ENCODE measurements around the gene CUX1. TPM values are rescaled to one million over a fixed set of nuclear protein-coding genes. Genes with fewer than 3 reads are reported as not detected.
"Not testable (repeated sequence)": the region's sequence is repeated elsewhere in the genome, so short reads cannot be mapped to it uniquely, and the experiment has no call there.

The CUX1 gene
- total RNA-seq, 2 experiments from 2014 or later: 35.6 to 38.0 TPM

GRCh38 chr7:102132209-102132752 lies 314.9 kb downstream of the CUX1 start:
- CTCF ChIA-PET: no interaction called here
- no peaks in the 10 kb centered on the region for H3K27me3 Mint-ChIP-seq
- no peak for ATAC-seq (ENCODE audit: poor library complexity)

GRCh38 chr7:102138676-102139075 lies 321.2 kb downstream of the CUX1 start:
- intact Hi-C loops (cut with DNase I, micrococcal nuclease): no loop called here
- H3K4me1 ChIP-seq (ENCODE audit: insufficient read depth, low read length): peaks cover 14% of the 10 kb centered on the region
- no peak for ATAC-seq (ENCODE audit: poor library complexity)

More at GRCh38 chr7:102132209-102132752, 314.9 kb downstream of the CUX1 start:
- no peaks in the 10 kb centered on the region for H3K27me3 ChIP-seq (ENCODE audit: control insufficient read depth in 1 of 2, insufficient read depth in 2 of 2, low read length in 2 of 2)
- DNase-seq: peak in 3 of 14 experiments; percentile 8 to 69 (median 59)
- intact Hi-C loops (cut with DNase I, micrococcal nuclease): no loop called here
- H3K4me3 ChIP-seq (ENCODE audit: low read length): no peak overlapping the region
- Mint-ChIP-seq H3K4me3 (no peak overlapping the region), H3K9me3 (no peaks in the 10 kb centered on the region), H3K4me1 (ENCODE audit: low read depth) (no peaks in the 10 kb centered on the region), H3K27ac (no peak overlapping the region), H3K36me3 (ENCODE audit: low read depth) (peaks cover 6% of the 10 kb centered on the region)
- H3K36me3 ChIP-seq (ENCODE audit: insufficient read depth, low read length): peaks cover 2% of the 10 kb centered on the region
- no peak for TF ChIP-seq CTCF (IDR thresholded peaks at IDR 0.05)
- no peak overlapping the region for H3K27ac ChIP-seq (ENCODE audit: low read depth in 1 of 2, low read length in 2 of 2)
- POLR2A ChIA-PET: no interaction called here
- H3K4me1 ChIP-seq (ENCODE audit: insufficient read depth, low read length): no peaks in the 10 kb centered on the region
- H3K9me3 ChIP-seq (ENCODE audit: control insufficient read depth in 1 of 2, insufficient read depth in 1 of 2, low read length in 2 of 2): no peaks in the 10 kb centered on the region

GRCh38 chr7:102140952-102141370 lies 323.5 kb downstream of the CUX1 start:
- Histone ChIP-seq H3K4me1 (ENCODE audit: insufficient read depth, low read length) (peaks cover 14% of the 10 kb centered on the region), H3K36me3 (ENCODE audit: insufficient read depth, low read length) (no peaks in the 10 kb centered on the region), H3K27me3 (ENCODE audit: control insufficient read depth in 1 of 2, insufficient read depth in 2 of 2, low read length in 2 of 2) (no peaks in the 10 kb centered on the region), H3K27ac (ENCODE audit: low read depth in 1 of 2, low read length in 2 of 2) (no peak overlapping the region), H3K4me3 (ENCODE audit: low read length) (no peak overlapping the region), H3K9me3 (ENCODE audit: control insufficient read depth in 1 of 2, insufficient read depth in 1 of 2, low read length in 2 of 2) (no peaks in the 10 kb centered on the region)
- peaks cover 4% of the 10 kb centered on the region for H3K36me3 Mint-ChIP-seq (ENCODE audit: low read depth)
- H3K4me1 Mint-ChIP-seq (ENCODE audit: low read depth): peaks cover 9% of the 10 kb centered on the region
- H3K27ac Mint-ChIP-seq: peak overlapping the region; percentile 47
- DNase-seq (peak in 4 of 14 experiments; percentile 5 to 56 (median 36)), ATAC-seq (ENCODE audit: poor library complexity) (no peak)
- CTCF ChIA-PET: no interaction called here
- H3K27me3 Mint-ChIP-seq: no peaks in the 10 kb centered on the region
- peak overlapping the region; percentile 30 for H3K4me3 Mint-ChIP-seq
- POLR2A ChIA-PET: no interaction called here
- intact Hi-C loops (cut with DNase I, micrococcal nuclease): no loop called here
- no peak for TF ChIP-seq CTCF (IDR thresholded peaks at IDR 0.05)
- no peaks in the 10 kb centered on the region for H3K9me3 Mint-ChIP-seq

More at GRCh38 chr7:102138676-102139075, 321.2 kb downstream of the CUX1 start:
- no peak overlapping the region for H3K27ac Mint-ChIP-seq
- no peaks in the 10 kb centered on the region for H3K9me3 Mint-ChIP-seq
- no peaks in the 10 kb centered on the region for H3K27me3 ChIP-seq (ENCODE audit: control insufficient read depth in 1 of 2, insufficient read depth in 2 of 2, low read length in 2 of 2)
- H3K27ac ChIP-seq (ENCODE audit: low read depth in 1 of 2, low read length in 2 of 2): no peak overlapping the region
- DNase-seq: no peak
- H3K4me1 Mint-ChIP-seq (ENCODE audit: low read depth): peaks cover 9% of the 10 kb centered on the region
- H3K36me3 ChIP-seq (ENCODE audit: insufficient read depth, low read length): peaks cover 2% of the 10 kb centered on the region
- no peaks in the 10 kb centered on the region for H3K9me3 ChIP-seq (ENCODE audit: control insufficient read depth in 1 of 2, insufficient read depth in 1 of 2, low read length in 2 of 2)
- H3K4me3 Mint-ChIP-seq: no peak overlapping the region
- H3K4me3 ChIP-seq (ENCODE audit: low read length): no peak overlapping the region
- POLR2A ChIA-PET: no interaction called here
- TF ChIP-seq CTCF (IDR thresholded peaks at IDR 0.05): no peak
- no peaks in the 10 kb centered on the region for H3K27me3 Mint-ChIP-seq
- CTCF ChIA-PET: interaction anchor here (0.6 kb wide), 1 partner anchor 199 kb away, joined by 3 read pairs; no protein-coding TSS in a partner anchor
- no peaks in the 10 kb centered on the region for H3K36me3 Mint-ChIP-seq (ENCODE audit: low read depth)

GRCh38 chr7:102142433-102142832 lies 325.0 kb downstream of the CUX1 start:
- DNase-seq; ATAC-seq (ENCODE audit: poor library complexity); H3K9me3 ChIP-seq (ENCODE audit: control insufficient read depth in 1 of 2, insufficient read depth in 1 of 2, low read length in 2 of 2); H3K27ac ChIP-seq (ENCODE audit: low read depth in 1 of 2, low read length in 2 of 2); H3K27me3 Mint-ChIP-seq; H3K9me3 Mint-ChIP-seq; CTCF ChIA-PET; H3K4me1 Mint-ChIP-seq (ENCODE audit: low read depth); H3K4me3 ChIP-seq (ENCODE audit: low read length); H3K36me3 Mint-ChIP-seq (ENCODE audit: low read depth); H3K27me3 ChIP-seq (ENCODE audit: control insufficient read depth in 1 of 2, insufficient read depth in 2 of 2, low read length in 2 of 2); H3K27ac Mint-ChIP-seq; H3K36me3 ChIP-seq (ENCODE audit: insufficient read depth, low read length); H3K4me3 Mint-ChIP-seq; intact Hi-C loops (cut with DNase I, micrococcal nuclease); POLR2A ChIA-PET: not testable (repeated sequence)
- H3K4me1 ChIP-seq (ENCODE audit: insufficient read depth, low read length): peaks cover 14% of the 10 kb centered on the region
